ENCODE results near the gene CCSER2.
"Not testable (repeated sequence)": the region's sequence is repeated elsewhere in the genome, so short reads cannot be mapped to it uniquely, and the experiment has no call there.

The CCSER2 gene

GRCh38 chr10:84453303-84453702 lies 124.9 kb downstream of the CCSER2 start:
- DNase-seq (ENCODE audit: low spot score): no peak

- no peak for DNase-seq (ENCODE audit: low spot score)
Measured at GRCh38 chr10:84456126-84456525, 127.7 kb downstream of the CCSER2 start.

GRCh38 chr10:84460520-84460919 lies 132.1 kb downstream of the CCSER2 start:
- no peak for DNase-seq (ENCODE audit: low spot score)

GRCh38 chr10:84469470-84469869 lies 141.1 kb downstream of the CCSER2 start:
- DNase-seq (ENCODE audit: low spot score): no peak

- no peak for DNase-seq (ENCODE audit: low spot score)
Measured at GRCh38 chr10:84473136-84473535, 144.7 kb downstream of the CCSER2 start.

- DNase-seq (ENCODE audit: low spot score): no peak
Measured at GRCh38 chr10:84477398-84478128, 149.2 kb downstream of the CCSER2 start.

GRCh38 chr10:84478151-84478550 lies 149.8 kb downstream of the CCSER2 start:
- no peak for DNase-seq (ENCODE audit: low spot score)

- DNase-seq (ENCODE audit: low spot score): no peak
Measured at GRCh38 chr10:84478679-84479078, 150.3 kb downstream of the CCSER2 start.

- no peak for DNase-seq (ENCODE audit: low spot score)
Measured at GRCh38 chr10:84484541-84484940, 156.2 kb downstream of the CCSER2 start.

- DNase-seq (ENCODE audit: low spot score): no peak
Measured at GRCh38 chr10:84493361-84493760, 165.0 kb downstream of the CCSER2 start.

GRCh38 chr10:84493951-84494848 lies 165.8 kb downstream of the CCSER2 start:
- no peak for DNase-seq (ENCODE audit: low spot score)

GRCh38 chr10:84494849-84495180 lies 166.4 kb downstream of the CCSER2 start:
- DNase-seq (ENCODE audit: low spot score): no peak

GRCh38 chr10:84497978-84498377 lies 169.6 kb downstream of the CCSER2 start:
- no peak for DNase-seq (ENCODE audit: low spot score)

- DNase-seq (ENCODE audit: low spot score): not testable (repeated sequence)
Measured at GRCh38 chr10:84499039-84499438, 170.7 kb downstream of the CCSER2 start.

- no peak for DNase-seq (ENCODE audit: low spot score)
Measured at GRCh38 chr10:84499846-84500245, 171.5 kb downstream of the CCSER2 start.

- DNase-seq (ENCODE audit: low spot score): no peak
Measured at GRCh38 chr10:84510121-84510520, 181.7 kb downstream of the CCSER2 start.

- no peak for DNase-seq (ENCODE audit: low spot score)
Measured at GRCh38 chr10:84511106-84511505, 182.7 kb downstream of the CCSER2 start.

GRCh38 chr10:84511709-84512285 lies 183.4 kb downstream of the CCSER2 start:
- DNase-seq (ENCODE audit: low spot score): no peak

GRCh38 chr10:84517554-84517953 lies 189.2 kb downstream of the CCSER2 start:
- no peak for DNase-seq (ENCODE audit: low spot score)

GRCh38 chr10:84519235-84519634 lies 190.8 kb downstream of the CCSER2 start:
- DNase-seq (ENCODE audit: low spot score): no peak

- DNase-seq (ENCODE audit: low spot score): no peak
Measured at GRCh38 chr10:84521013-84521412, 192.6 kb downstream of the CCSER2 start.

GRCh38 chr10:84521468-84521867 lies 193.1 kb downstream of the CCSER2 start:
- DNase-seq (ENCODE audit: low spot score): no peak
